Activated naive CD8-positive, alpha-beta T cell treated with anti-CD3 and anti-CD28 coated beads, Interleukin-2, amount 50 U/mL, for 16 hours (primary cell): ENCODE measurements around the gene SLC25A11.
"Not testable (repeated sequence)": the region's sequence is repeated elsewhere in the genome, so short reads cannot be mapped to it uniquely, and the experiment has no call there.

Experiments used
- DNase-seq: peaks from one replicate; pipeline ENCODE4 v3.0.0-alpha.2; 2020; ENCODE audit warnings: low read depth, low spot score

Gene SLC25A11

DNA sequence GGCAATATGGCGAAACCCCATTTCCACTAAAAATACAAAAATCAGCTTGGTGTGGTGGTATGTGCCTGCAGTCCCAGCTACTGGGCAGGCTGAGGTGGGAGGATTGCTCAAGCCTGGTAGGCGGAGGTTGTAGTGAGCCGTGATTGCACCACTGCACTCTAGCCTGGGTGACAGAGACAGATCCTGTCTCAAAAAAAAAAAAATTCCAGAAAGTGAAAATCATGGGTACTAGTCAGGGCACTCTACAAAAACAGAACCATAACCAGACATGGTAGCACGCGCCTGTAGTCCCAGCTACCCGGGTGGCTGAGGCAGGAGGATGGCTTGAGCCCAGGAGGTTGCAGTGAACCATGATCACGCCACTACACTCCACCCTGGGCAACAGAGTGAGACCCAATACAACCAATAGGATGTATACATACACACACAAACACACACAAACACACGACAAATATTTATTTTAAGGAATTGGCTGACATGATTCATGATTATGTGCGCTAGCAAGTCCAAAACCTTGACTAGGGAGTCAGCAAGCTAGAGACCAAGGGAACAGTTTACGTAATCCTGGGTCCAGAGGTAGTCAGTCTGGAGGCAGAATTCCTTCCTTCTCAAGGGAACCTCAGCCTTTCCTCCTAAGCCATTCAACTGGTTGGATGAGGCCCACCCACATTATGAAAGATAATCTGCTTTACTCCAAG, 19.3 kb downstream of the SLC25A11 start:
- DNase-seq, result no peak

DNA sequence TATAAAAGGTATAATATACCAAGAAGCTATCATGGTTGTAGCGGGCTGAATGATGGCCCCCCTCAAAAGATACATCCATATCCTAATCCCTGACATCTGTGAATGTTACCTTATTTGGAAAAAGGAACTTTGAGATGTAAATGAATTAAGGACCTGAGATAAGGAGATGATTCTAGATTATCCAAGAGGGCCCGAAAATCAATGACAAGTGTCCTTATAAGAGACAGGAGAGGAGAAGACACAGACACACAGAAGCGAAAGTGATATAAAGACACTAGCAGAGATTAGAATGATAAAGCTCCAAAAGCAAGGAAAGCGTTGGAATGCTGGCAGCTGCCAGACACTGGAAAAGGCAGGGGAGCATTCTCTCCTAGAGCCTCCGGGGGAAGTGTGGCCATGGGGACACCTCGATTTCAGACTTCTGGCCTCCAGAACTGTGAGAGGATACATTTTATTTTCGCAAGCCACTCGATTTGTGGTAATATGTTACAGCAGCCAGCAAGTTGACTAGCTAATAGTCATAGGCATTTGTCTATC, 20.3 kb downstream of the SLC25A11 start:
- DNase-seq, result no peak

DNA sequence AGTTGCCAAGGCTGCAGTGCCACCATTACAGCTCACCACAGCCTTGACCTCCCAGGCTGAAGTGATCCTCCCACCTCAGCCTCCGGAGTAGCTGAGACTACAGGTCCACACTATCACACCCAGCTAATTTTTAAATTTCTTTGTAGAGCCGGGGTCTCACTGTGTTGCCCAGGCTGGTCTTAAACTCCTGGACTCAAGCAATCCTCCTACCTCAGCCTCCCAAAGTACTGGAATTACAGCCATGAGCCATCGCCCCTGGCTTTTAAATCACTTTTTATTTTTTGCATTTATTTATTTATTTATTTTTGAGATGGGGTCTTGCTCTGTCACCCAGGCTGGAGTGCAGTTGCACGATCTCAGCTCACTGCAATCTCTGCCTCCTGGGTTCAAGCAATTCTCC, 25.3 kb downstream of the SLC25A11 start:
- DNase-seq, result not testable (repeated sequence)

DNA sequence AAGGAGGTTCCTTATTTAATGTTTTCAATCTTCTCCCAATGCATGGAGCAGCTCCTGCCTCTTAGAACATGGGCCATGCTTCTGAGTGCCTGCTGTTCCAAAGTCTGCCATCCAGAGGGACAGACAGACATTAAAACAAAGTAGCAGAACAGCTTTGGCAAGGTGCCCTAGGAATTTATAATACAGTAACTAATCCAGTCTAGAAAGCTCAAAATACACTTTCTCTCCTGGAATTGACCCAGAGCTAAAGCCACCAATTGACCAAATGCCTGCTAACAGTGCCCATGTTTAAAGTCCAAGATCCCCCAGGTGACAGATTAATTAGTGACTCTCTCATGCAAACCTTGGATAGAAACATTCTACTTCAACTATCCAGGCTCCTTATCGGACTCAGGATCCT, 25.9 kb downstream of the SLC25A11 start:
- DNase-seq, result no peak

DNA sequence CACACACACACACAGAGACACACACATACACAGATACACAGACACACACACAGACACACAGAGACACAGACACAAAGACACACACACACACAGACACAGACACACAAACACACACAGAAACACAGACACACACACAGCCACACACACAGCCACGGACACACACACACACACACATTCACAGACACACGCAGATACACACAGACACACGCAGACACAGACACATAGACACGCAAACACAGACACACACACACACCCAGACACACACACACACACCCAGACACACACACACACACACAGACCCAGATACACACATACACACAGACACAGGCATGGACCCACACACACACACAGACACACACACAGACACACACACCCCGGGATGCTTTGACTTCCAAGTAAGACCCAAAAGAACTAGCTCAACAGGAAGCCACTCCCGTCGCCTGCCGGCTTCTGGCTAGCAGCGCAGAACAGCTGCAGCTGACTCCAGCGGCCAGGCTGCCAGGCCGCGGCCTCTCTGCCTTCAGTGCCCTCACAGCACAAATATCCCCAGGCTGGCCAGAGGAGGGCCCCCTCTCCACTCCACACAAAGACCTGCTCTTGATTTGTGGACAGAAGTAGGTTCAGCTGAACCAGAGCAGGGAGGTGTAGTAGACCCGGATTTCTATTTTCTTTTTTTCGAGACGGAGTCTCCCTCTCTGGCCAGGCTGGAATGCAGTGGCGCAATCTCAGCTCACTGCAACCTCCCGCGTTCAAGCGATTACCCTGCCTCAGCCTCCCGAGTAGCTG, 30.9 kb downstream of the SLC25A11 start:
- peak; percentile 30 for DNase-seq

DNA sequence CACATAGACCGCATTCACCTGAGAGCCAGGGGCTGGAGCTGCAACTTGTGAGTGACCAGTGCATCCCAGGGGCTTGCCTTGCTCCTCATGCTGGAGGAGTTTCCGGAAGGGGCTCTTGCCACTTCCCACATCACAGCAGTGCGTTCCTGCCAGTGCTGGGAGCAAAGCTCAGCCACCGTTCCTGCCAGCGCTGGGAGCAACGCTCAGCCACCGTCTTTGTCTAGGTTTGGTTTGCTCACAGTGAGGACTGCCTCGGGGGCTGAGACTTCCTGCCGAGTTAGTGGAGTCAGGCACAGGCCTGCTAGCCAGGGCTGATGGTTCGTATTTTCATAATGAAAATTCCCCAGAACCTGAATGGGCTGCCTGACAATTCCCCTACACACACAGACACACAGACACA, 31.5 kb downstream of the SLC25A11 start:
- no peak for DNase-seq

DNA sequence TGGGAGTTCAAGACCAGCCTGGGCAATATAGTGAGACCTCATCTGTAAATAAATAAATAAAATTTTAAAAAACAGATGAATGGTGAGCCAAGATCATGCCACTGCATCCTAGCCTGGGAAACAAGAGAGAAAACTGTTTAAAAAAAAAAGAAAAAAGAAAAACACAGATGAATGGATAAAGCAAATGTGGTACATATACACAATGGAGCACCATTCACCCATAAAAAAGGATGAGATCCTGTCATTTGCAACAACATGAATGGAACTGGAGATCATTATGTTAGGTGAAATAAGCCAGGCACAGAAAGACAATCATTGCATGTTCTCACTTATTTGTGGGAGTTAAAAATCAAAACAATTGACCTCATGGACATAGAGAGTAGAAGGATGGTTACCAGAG, 33.2 kb downstream of the SLC25A11 start:
- DNase-seq, result not testable (repeated sequence)

DNA sequence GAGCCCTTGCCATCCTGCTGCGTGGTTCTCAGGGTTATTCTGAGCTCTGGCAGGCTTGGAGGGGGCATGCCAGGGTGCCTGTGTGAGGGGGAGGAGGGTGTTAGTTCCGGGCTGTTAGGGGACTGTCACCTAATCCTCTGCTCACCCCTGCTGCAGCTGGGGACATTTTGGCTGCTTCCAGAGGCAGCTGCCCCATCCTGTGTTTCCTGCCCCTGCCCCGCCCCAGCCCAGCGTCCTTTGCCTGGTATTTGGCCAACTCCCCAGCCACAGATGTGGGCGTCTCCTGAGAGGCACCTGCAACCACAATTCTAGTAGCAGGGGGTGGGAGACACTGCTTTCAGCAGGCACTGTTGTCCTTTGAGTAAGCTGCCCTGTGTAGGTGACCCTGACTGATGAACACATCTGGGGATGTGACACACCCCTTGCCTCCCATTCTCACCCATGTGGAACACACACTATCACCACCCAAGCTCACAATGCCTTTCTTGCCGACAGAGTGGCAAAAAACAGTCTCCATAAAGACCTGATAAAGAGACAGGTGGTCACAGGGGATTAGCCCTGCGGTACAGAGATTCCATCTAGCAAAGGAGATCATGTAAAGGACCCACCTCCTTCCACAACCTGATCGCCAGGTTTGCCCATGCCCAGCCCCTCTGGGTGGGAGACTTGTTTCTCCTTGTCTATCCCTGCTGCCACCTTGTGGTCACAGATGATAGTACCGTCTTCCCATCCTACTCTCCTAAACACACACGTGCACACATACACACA, 36.6 kb downstream of the SLC25A11 start, which contains the start of gene CHRNE:
Gene CHRNE (minus strand): TSS at position 48 of the 768 bp plus-strand sequence. CDS start 35 bp downstream, at position 13.
- DNase-seq, result peak; percentile 55

DNA sequence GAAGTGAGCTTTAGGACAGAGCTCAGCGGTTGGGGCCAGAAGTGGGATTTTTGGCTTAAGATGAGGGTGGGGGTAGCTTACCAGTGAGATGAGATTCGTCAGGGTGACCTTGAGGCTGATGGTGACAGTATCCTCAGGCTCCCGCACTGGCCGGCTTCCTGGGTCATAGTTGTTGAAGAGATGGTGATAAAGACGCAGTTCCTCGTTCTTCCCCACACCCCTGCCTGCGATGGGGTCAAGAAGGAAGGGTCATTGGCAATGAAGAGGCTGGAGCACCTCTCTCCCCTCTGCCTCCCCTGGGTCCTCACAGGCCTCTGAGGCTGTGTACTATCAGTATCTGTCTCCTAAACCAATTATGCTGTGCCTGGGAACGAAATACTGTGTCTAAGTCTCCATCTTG, 37.3 kb downstream of the SLC25A11 start:
- no peak for DNase-seq

DNA sequence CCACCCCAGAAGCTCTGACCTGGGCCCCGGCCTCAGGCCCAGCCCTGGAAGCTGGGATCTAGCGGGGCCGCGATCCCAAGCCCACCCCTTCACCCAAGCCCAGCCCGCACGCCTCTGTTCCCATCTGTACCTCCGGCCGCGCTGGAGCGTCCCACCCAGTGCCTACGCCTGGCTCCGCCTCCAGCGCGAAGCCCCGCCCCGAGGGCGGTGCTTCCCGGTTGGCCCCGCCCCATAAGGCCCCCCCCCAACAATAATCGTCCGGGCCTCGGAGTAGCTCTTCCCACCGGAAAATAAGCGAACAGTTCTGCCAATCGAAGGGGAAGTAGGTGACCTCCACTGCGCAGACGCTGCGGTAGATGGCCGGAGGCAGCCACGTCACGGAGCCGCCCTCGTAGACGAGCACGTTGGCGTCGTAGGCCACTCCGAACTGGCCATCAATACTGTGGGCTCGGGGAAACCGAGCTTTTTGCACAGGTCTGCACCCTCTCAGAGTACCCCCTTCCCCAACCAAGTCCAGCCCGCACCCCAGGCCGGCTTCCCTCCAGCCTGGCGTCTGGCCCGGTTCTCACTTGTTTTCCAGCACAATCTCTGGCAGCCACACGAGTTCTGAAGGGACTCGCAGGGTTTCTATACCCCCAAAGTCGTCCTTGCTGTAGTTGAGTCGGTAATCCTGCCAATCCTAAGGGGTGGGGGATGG, 38.0 kb downstream of the SLC25A11 start:
- DNase-seq, result no peak

DNA sequence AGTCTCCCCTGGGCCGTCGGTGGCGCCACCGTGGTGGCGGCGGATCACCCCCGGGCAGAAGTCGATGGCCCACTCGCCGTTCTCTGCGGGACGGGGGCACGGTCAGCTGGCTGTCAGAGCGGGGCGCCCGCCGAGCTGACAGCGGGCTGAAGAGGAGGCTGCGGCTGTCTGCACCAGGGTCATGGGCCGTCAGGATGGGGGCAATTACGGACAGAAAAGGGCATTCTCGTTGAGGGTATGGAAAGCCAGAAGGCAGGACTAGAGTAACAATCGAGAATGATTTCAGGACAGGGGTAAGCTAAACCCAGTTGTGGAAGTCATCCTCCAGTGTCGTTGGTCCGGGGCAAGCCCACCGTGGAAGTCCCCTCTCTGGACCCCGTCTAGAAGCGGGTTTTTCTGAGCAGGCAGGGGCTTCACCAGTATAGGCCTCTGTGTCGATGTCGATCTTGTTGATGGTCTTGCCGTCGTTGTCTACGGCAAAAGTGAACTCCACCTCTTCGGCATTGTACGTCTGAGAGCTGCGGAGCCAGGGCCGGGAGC, 38.7 kb downstream of the SLC25A11 start:
- DNase-seq, result no peak

DNA sequence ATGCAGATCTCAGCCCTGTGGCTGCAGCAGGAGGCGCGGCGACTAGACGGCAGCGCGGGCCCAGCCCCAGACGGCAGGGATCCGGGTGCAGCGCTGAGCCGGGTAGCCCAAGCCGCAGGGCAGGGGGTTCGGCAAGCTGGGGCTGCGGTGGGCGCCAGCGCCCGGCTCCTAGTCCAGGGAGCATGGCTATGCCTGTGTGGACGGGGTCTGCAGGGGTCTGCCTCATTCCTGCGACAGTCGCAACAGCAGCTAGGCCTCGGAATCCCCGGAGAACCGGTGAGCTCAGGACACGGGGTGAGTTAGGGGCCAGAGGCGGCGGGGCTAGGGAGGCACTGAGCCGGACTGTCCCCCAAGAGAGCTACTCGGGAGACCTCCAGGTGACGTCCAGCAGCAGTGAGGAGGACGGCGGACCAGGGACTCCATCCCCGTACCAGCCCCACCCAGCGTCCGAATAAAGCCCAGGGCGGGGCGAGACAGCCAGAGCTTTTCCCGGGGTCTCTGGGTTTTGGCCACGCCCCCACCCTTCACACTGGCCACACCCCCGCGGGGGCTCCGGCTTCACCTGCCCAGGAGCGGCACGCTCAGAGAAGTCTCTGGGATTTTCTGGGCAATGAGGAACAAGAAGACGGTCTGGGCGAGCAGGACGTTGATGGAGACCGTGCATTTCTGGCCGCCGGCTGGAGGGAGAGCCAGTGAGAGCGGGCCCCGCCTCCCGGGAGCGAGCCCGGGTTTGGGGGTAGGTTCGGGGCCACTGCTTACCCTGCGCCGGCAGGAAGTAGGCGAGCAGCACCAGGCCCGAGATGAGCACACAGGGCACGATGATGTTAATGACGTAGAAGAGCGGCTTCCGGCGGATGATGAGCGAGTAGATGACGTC, 39.4 kb downstream of the SLC25A11 start:
- DNase-seq, result no peak

DNA sequence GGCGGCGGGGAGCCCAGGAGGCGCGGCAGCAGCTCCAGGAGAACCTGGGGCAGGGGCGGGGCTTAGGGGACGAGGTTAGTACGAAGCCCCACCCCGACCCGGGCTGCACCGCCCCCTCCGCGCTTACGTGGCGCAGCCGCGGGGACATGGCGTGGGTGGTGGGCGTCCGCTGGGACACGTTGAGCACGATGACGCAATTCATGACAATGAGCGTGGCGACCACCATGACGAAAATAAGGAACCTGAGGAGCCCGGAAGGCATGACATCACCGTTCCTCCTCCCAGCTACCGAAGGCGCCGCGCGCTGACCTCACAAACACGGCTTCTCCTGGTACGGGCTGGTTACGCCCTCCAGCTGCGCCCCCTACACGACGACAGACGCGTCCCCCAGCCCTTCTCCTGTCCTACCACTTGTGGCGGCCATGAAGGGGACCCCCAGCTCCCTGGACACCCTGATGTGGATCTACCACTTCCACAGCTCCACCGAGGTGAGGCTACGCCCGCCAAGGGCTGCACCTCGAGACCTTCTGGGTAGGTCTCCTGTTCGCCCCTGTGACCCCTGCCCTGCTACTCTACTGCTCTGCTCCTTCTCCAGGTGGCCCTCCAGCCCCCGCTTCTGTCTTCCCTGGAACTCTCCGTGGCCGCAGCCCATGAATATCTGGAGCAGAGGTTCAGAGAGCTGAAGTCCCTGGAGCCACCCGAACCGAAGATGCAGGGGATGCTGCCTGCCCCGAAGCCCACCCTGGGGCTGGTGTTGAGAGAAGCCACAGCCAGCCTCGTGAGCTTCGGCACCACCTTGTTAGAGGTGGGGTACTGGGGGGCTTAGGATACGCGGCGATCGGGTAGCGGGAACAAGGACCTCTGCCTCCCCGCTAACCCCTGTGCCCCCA, 40.3 kb downstream of the SLC25A11 start, which contains the start of gene C17orf107:
Gene C17orf107 (plus strand): TSS at position 196 of the 890 bp plus-strand sequence. CDS start 227 bp downstream, at position 423.
- DNase-seq, result peak; percentile 96

DNA sequence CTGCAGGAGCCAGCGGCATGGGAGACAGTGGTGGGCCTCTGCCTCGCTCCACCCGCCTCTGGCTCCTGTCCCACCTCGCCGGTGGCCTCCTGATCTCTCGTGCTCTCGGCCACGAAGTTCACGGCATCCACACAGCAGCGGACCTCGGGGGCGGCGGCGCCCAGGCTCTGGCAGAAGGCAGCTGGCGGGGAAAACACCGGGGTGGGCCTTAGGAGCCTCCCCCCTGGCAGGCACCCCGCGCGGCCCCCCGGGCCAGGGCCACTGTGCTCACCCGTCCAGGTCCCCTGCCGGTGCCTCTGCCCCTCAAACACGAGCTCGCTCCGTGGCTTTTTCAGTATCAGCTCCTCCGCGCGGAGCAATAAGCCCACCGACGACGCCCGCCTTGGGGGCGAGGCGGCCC, 40.9 kb downstream of the SLC25A11 start:
- DNase-seq, result no peak

DNA sequence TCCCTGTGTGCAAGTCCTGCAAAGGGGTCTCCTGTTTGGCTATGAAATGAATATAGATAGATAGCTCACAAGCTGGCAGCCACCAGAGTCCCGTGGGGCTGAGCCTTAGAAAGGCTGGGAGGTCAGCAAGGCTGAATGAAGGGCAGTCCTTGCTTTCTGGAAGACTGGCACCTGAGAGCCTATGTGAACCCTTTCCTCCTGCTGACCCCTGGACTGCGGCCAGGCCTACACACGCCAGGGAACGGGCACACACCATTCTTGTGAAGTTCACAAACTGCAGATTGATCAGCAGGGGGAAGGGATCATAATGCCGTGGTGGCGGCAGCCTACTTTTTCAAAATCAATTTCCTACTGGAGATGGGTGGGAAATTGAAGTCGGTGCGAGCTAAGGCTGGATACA, 41.5 kb downstream of the SLC25A11 start:
- no peak for DNase-seq

DNA sequence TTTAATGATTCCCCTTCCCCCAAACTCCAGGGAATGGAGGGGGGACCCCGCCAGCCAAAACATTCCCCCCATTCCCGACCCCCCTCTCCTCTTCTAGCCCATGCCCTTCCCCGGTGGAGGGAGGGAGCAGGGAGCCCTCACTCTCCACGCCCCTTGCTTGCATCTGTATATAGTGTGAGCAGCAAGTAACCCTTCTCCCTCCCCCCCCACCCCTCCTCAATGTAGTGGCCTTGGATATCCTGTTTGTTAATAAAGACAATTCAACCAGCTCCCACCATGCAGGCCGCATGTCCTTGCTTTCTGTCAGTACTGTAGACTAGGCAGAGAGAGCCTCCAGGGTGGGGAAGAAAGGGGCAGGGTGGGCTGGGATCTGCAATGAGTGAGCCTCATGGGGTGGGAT, 42.1 kb downstream of the SLC25A11 start:
- DNase-seq, result no peak

DNA sequence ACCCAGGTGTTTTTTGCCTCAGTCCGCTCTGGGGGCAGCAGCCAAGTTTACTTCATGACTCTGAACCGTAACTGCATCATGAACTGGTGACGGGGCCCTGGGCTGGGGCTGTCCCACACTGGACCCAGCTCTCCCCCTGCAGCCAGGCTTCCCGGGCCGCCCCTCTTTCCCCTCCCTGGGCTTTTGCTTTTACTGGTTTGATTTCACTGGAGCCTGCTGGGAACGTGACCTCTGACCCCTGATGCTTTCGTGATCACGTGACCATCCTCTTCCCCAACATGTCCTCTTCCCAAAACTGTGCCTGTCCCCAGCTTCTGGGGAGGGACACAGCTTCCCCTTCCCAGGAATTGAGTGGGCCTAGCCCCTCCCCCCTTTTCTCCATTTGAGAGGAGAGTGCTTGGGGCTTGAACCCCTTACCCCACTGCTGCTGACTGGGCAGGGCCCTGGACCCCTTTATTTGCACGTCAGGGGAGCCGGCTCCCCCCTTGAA, 42.6 kb downstream of the SLC25A11 start:
- no peak for DNase-seq

DNA sequence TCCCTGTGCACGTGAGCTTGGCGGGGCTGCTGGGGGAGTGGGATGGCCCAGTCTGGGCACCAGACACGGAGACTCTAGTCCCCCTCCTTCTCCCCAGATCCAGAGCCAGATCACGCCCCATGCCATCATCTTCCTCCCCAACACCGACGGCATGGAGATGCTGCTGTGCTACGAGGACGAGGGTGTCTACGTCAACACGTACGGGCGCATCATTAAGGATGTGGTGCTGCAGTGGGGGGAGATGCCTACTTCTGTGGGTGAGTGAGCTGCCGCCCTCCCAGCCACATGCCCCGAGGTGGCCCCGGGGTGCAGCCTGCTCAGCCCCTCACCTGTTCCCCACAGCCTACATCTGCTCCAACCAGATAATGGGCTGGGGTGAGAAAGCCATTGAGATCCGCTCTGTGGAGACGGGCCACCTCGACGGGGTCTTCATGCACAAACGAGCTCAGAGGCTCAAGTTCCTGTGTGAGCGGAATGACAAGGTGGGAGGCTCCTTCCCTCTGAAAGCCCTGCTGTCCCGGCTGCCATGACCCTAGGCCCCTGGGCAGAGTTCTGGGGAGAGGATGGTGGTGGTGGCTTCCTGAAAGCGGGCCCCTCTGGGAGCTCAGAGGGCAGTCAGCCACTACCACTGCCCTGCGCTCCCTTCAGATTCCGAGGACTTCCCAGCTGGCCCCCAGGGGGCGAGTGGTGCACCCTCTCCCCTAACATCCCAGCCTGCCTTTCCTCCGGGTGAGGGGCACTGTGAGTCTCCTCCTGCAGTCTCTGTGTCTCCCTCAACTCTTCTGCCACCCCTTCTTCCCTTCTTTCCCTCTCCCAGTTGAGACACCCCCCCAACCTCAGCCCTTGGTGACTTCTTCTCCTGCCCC, 43.3 kb downstream of the SLC25A11 start:
- no peak for DNase-seq
